GM23248 (cell line): ENCODE results near the gene STARD13. TPM values are rescaled to one million over a fixed set of nuclear protein-coding genes. Genes with fewer than 3 reads are reported as not detected.
A peak's percentile ranks its signal among the peaks of the same experiment; 100 is the strongest.

Experiments used
- DNase-seq: peaks from one replicate; pipeline ENCODE4 v3.0.0-alpha.2; 2015
- H2AFZ ChIP-seq: fragments of 200-600 bp; sonication (generic); 2 replicates; pipeline ENCODE4 v1.6.1; 2016; ENCODE audit warnings: antibody characterized with exemption
- H3F3A ChIP-seq: fragments of 200-600 bp; sonication (generic); 2 replicates; pipeline ENCODE4 v1.6.1; 2016; ENCODE audit warnings: mild to moderate bottlenecking, antibody characterized with exemption, mixed run types; ENCODE audit not compliant: insufficient read depth
- H3K27ac ChIP-seq: fragments of 200-600 bp; sonication (generic); 2 replicates; pipeline ENCODE4 v1.5.1; 2016; ENCODE audit warnings: mild to moderate bottlenecking
- H3K27me3 ChIP-seq: fragments of 200-600 bp; sonication (generic); replicated peaks from 2 replicates; pipeline ENCODE4 v1.6.1; 2016; ENCODE audit warnings: mild to moderate bottlenecking; ENCODE audit not compliant: insufficient read depth
- H3K36me3 ChIP-seq: fragments of 200-600 bp; sonication (generic); 2 replicates; pipeline ENCODE4 v1.6.1; 2016; ENCODE audit warnings: low read depth, mild to moderate bottlenecking
- H3K4me1 ChIP-seq: fragments of 200-600 bp; sonication (generic); 2 replicates; pipeline ENCODE4 v1.6.1; 2016; ENCODE audit warnings: mild to moderate bottlenecking; ENCODE audit not compliant: insufficient read depth
- H3K4me2 ChIP-seq: fragments of 200-600 bp; sonication (generic); one replicate; pipeline ENCODE4 v1.6.1; 2016; ENCODE audit warnings: mild to moderate bottlenecking; ENCODE audit not compliant: unreplicated experiment
- H3K4me3 ChIP-seq: fragments of 200-600 bp; sonication (generic); 2 replicates; pipeline ENCODE4 v1.5.1; 2016; ENCODE audit warnings: mild to moderate bottlenecking
- H3K79me2 ChIP-seq: fragments of 200-600 bp; sonication (generic); 2 replicates; pipeline ENCODE4 v1.6.1; 2016; ENCODE audit warnings: mild to moderate bottlenecking; ENCODE audit not compliant: insufficient read depth
- H3K9ac ChIP-seq: fragments of 200-600 bp; sonication (generic); 2 replicates; pipeline ENCODE4 v1.6.1; 2016; ENCODE audit warnings: mild to moderate bottlenecking
- H3K9me2 ChIP-seq: fragments of 200-600 bp; sonication (generic); 2 replicates; pipeline ENCODE4 v1.6.1; 2016; ENCODE audit warnings: mixed run types, mild to moderate bottlenecking, moderate library complexity; ENCODE audit not compliant: insufficient read depth
- H3K9me3 ChIP-seq: fragments of 200-600 bp; sonication (generic); one replicate; pipeline ENCODE4 v1.6.1; 2017; ENCODE audit warnings: low read depth
- H4K20me1 ChIP-seq: fragments of 200-600 bp; sonication (generic); 2 replicates; pipeline ENCODE4 v1.6.0; 2016; ENCODE audit not compliant: insufficient read depth
- EZH2 ChIP-seq: fragments of 200-600 bp; sonication (generic); IDR thresholded peaks from 2 replicates; pipeline ENCODE4 v1.6.1; 2018; ENCODE audit warnings: antibody characterized with exemption, mild to moderate bottlenecking; ENCODE audit not compliant: insufficient read depth, poor library complexity, severe bottlenecking
- EZH2phosphoT487 ChIP-seq: fragments of 200-600 bp; sonication (generic); IDR thresholded peaks from 2 replicates; pipeline ENCODE4 v1.6.1; 2018; ENCODE audit warnings: antibody characterized with exemption, moderate library complexity, mild to moderate bottlenecking, low read depth; ENCODE audit not compliant: insufficient read depth
- WGBS, 2 experiments: methylation state at CpG; one replicate each; pipeline ENCODE4 v1.1.6; 2015 to 2017; ENCODE audit warnings: low lambda C conversion rate in 2 of 2, low coverage in 1 of 2; ENCODE audit errors: missing lambda C conversion rate in 2 of 2; 5-methylcytosine and 5-hydroxymethylcytosine counted together
- in situ Hi-C: fragments of 300-500 bp; cut with MboI; formaldehyde crosslinking; loops from 2 replicates; pipeline ENCODE4 v1.15.0; 2020
- polyA plus RNA-seq: library from polyadenylated mRNA; unstranded; fragments of >200 nt; fragmentation: Nextera tagmentation; extraction: Ambion mirVana; gene quantifications from 2 replicates; pipeline ENCODE4 v1.2.1, GENCODE V29; 2016
- total RNA-seq: library from RNA; depleted of rRNA; stranded (reverse); fragments of >200 nt; shearing (Covaris generic); gene quantifications from 2 replicates; pipeline ENCODE4 v1.2.3, GENCODE V29; 2014

The STARD13 gene
- total and polyA plus RNA-seq, 2 experiments from 2014 or later = 13.8 to 16.6 TPM

DNA sequence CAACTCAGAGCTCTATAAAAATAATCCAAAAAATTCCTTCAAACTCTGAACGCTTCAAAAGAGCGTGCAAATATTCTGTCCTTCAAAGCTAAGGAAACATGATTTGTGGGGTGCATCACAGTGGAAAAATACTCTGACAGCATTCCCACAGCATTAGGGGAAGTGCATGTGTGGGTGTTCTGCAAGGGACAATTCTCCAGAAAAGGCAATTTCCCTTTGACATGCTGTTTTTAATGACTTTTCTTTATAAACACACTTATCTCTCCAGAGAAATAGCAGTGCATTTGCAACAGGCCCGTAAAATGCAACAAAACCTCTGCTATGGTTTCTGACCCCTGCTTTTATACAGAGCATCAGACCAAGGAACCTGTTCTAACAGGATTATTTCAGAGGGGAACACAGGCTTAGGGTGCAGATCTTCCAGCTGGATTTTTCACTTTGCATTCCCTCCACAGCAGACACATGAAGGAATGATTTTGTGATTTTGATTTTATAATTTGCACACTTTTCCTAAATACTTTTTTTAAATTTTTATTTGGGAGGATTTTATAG lies 226.7 kb downstream of the STARD13 start:
- H3K27me3 ChIP-seq = no peaks in the 10 kb centered on the region
- no peak overlapping the region for H3K4me3 ChIP-seq
- H3K9me2 ChIP-seq = no peaks in the 10 kb centered on the region
- no peaks in the 10 kb centered on the region for H3K9me3 ChIP-seq
- H3K4me1 ChIP-seq = peaks cover 2% of the 10 kb centered on the region; the same call in 1 of the 2 replicates
- H3K27ac ChIP-seq = no peak overlapping the region
- H2AFZ ChIP-seq = no peak overlapping the region
- TF ChIP-seq EZH2phosphoT487 = no peak
- no peak for TF ChIP-seq EZH2
- WGBS, 2 experiments = 70 to 75% methylated on average over 3 of the region's 3 CpGs
- H3K79me2 ChIP-seq = no peaks in the 10 kb centered on the region
- in situ Hi-C loops = no loop called here
- no peaks in the 10 kb centered on the region for H3K36me3 ChIP-seq
- H3K9ac ChIP-seq = no peak overlapping the region
- 0 out of 2 replicates have a peak, but pooled peaks cover under 1% of the 10 kb centered on the region for H3F3A ChIP-seq
- H4K20me1 ChIP-seq = no peaks in the 10 kb centered on the region
- DNase-seq = no peak
- H3K4me2 ChIP-seq = no peak overlapping the region

DNA sequence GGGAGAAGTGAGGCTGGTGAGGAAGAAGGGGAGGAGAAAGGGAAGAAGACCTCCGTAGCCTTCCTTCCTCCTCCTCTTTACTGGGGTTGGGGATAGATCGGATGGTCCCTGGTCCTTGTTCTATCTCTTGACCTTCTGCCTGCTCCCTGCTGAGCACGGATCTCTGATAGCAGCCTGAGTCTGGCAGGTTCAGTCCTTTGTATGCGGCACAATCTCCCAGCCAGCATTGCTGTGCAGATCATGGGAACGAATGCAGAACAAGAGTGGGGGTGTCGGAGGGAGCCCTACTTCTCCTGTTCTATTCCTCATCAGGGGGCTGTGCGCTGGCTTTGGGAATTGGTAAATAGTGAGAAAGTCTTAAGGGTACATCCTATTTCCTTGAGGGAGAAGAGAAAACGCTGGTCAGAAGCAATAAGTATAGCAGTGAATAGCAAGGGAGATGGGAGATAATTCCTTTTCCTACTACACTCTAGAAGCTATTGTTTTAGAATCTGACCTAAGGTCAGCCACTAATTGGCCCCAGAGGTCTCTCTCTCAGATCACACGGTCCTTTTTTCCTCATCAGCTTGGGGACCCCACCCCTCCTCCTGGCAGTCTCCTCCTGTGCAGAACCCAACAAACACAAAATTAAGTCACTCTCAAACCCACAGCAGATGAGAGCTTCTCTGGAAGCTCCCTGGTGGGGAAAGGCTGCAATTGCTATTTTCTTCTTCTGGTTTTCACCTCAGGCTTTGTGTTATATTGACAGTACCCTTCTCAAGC lies 228.4 kb downstream of the STARD13 start:
- Histone ChIP-seq H4K20me1 (no peaks in the 10 kb centered on the region), H3K4me1 (peaks cover 19% of the 10 kb centered on the region), H3K4me3 (no peak overlapping the region), H3K27ac (no peak overlapping the region), H3K27me3 (no peaks in the 10 kb centered on the region), H3K36me3 (no peaks in the 10 kb centered on the region), H3K4me2 (no peak overlapping the region), H3F3A (peaks cover 17% of the 10 kb centered on the region), H2AFZ (no peak overlapping the region), H3K9me2 (no peaks in the 10 kb centered on the region), H3K79me2 (no peaks in the 10 kb centered on the region), H3K9ac (no peak overlapping the region), H3K9me3 (no peaks in the 10 kb centered on the region)
- TF ChIP-seq EZH2phosphoT487 (no peak), EZH2 (no peak)
- 59 to 63% methylated on average over 9 of the region's 9 CpGs for WGBS, 2 experiments
- peak; percentile 45 for DNase-seq
- in situ Hi-C loops = no loop called here

DNA sequence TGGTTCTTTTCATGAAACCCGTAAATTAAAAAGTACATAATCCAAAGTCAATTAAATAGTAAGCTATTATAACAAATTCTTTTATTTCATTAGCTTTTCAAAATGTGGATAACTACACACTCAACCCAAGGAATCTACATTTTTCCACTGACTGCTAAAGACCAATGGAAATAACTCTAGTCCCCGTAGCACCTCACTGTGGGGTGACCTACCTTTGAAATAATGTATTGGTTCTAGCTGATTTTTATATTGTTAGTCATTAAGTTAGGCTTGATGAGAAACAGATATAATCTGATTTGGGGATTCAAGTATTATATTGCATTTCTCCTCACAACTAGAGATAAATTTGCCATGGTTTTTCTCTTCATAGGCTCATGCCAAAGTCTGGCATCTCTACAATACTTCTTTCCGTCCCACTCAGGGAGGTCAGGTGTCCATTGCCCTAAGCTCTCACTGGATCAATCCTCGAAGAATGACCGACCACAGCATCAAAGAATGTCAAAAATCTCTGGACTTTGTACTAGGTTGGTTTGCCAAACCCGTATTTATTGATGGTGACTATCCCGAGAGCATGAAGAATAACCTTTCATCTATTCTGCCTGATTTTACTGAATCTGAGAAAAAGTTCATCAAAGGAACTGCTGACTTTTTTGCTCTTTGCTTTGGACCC lies 232.0 kb downstream of the STARD13 start:
- in situ Hi-C loops = no loop called here
- peak; percentile 52 for DNase-seq
- H3K79me2 ChIP-seq = no peaks in the 10 kb centered on the region
- H3K4me1 ChIP-seq = peaks cover 33% of the 10 kb centered on the region
- no peaks in the 10 kb centered on the region for H3K36me3 ChIP-seq
- H3K27me3 ChIP-seq = no peaks in the 10 kb centered on the region
- H3K9ac ChIP-seq = no peak overlapping the region
- H2AFZ ChIP-seq = no peak overlapping the region
- WGBS, 2 experiments = 54% methylated on average over 7 of the region's 7 CpGs
- peak overlapping the region; percentile 81 for H3K4me2 ChIP-seq
- H3K9me3 ChIP-seq = no peaks in the 10 kb centered on the region
- no peaks in the 10 kb centered on the region for H4K20me1 ChIP-seq
- TF ChIP-seq EZH2phosphoT487 = no peak
- no peak for TF ChIP-seq EZH2
- peaks cover 24% of the 10 kb centered on the region for H3F3A ChIP-seq
- H3K4me3 ChIP-seq = peak overlapping the region; percentile 42; the same call in 1 of the 2 replicates
- peak overlapping the region; percentile 64 for H3K27ac ChIP-seq
- no peaks in the 10 kb centered on the region for H3K9me2 ChIP-seq
